Pancreas (tissue), 10 donors: ENCODE results near the gene ANKRD28. TPM values are rescaled to one million over a fixed set of nuclear protein-coding genes. Genes with fewer than 3 reads are reported as not detected.

ENCODE experiments used
- ATAC-seq, 4 donors: fragments of 200-7000 bp; cut with Tn5 transposase; one replicate each; pipeline versions ENCODE4 v1.8.0 to v1.9.1; 2020; ENCODE audit warnings: mild to moderate bottlenecking in 4 of 4, moderate library complexity in 4 of 4
- DNase-seq, 6 donors: peaks; one replicate each; pipeline ENCODE4 v3.0.0-alpha.2; 2020
- FAIRE-seq: peaks from 2 replicates; lab custom pipeline; 2012; peaks lifted over from hg19 to GRCh38; lab: Jason Lieb, UNC
- H3K27ac ChIP-seq, 4 donors: fragments of 200-600 bp; sonication (generic); 1 replicate in 3 of 4; 2 replicates in 1 of 4; pipeline versions ENCODE4 v1.5.0 to v1.8.0; 2020
- H3K27me3 ChIP-seq, 4 donors: fragments of 200-600 bp; one replicate each; pipeline ENCODE4 v1.8.0; 2021
- H3K36me3 ChIP-seq, 3 donors: fragments of 200-600 bp; sonication (generic) in 1 of 3; one replicate each; pipeline versions ENCODE4 v1.5.0 to v1.8.0; 2020 to 2021
- H3K4me1 ChIP-seq, 3 donors: fragments of 200-600 bp; one replicate each; pipeline ENCODE4 v1.8.0; 2021
- H3K4me3 ChIP-seq, 4 donors: fragments of 200-600 bp; sonication (generic) in 2 of 4; one replicate each; pipeline versions ENCODE4 v1.5.0 to v1.8.0; 2020 to 2021
- H3K9me3 ChIP-seq, 4 donors: fragments of 200-600 bp; one replicate each; pipeline ENCODE4 v1.8.0; 2021
- WGBS, 2 donors: extraction: QIAGEN DNeasy Blood & Tissue Kit; methylation state at CpG; one replicate each; pipeline ENCODE4 v1.1.7; 2013; 5-methylcytosine and 5-hydroxymethylcytosine counted together
- intact Hi-C, 3 donors: fragments of 100-400 bp; cut with DNase I; formaldehyde crosslinking; loops; one replicate each; pipeline versions ENCODE4 v1.11.1 to v1.14.2; 2022
- polyA plus RNA-seq, 2 donors: library from polyadenylated mRNA; stranded (reverse); fragments of 200-250 nt; gene quantifications; one replicate each; pipeline ENCODE4 v1.2.3, GENCODE V29; 2013
- total RNA-seq, 6 donors: library from RNA; stranded (reverse); fragmentation: NEBNext Ultra II Directional in 4 of 6; extraction: Animal tissue kit (Norgen Biotek cat#: 25700) in 4 of 6; gene quantifications; one replicate each; pipeline versions ENCODE4 v1.2.1 to v1.2.4, GENCODE V29; 2021 to 2023
- TF ChIP-seq, protein P1 (sequence below), 4 donors: fragments of 200-600 bp; sonication (generic) in 3 of 4; IDR thresholded peaks; one replicate each; pipeline versions ENCODE4 v1.5.0 to v1.8.0; 2021; ENCODE audit warnings: antibody characterized with exemption in 4 of 4
- donor health status: healthy with polysubstance abuse.
- donor health status: DM: no; HTN: no; CAD: no; lungs with moderate emphysema.
- donor health status: DM: no; HTN: no; CAD: no.
- donor health status: control.
- donor health status: control.
- donor health status: Bipolar disorder and iron deficiency.
- donor health status: DM: yes; HTN: yes; CAD: no.
- donor health status: DM: no; HTN: no; CAD: no.
- donor health status: DM: no; HTN: no; CAD: no.
- donor health status: DM: yes; HTN: yes; CAD: no.

ANKRD28 gene
- total and polyA plus RNA-seq, 8 donors, result 9.5 to 40.5 (median 29.6) TPM

DNA sequence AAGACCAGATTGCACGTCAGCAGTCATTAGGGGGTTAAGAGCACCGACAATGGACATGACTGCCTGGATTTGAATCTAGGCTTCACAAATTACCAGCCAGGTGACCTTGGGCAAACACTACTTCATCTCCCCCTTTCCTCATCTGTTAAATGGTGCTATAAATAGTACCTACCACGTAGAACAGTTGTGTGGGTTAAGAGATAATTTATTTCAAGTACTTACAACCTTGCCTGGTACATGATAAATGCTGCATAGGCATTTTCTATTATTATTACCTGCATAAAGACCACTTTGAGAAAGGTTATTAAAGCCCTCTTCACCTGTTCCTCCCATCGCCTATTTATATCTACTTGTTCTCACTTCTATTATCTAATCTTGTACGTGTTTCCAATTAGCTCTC, 131.5 kb downstream of the ANKRD28 start:
- FAIRE-seq (no peak), DNase-seq (no peak), ATAC-seq (no peak)
- peaks cover 0 to 3% (median 0%) of the 10 kb centered on the region in 3 donors for H3K4me1 ChIP-seq
- H3K9me3 ChIP-seq, result no peaks in the 10 kb centered on the region
- 63 to 66% methylated on average over 5 of the region's 5 CpGs for WGBS, 2 donors
- TF ChIP-seq, protein P1, sequence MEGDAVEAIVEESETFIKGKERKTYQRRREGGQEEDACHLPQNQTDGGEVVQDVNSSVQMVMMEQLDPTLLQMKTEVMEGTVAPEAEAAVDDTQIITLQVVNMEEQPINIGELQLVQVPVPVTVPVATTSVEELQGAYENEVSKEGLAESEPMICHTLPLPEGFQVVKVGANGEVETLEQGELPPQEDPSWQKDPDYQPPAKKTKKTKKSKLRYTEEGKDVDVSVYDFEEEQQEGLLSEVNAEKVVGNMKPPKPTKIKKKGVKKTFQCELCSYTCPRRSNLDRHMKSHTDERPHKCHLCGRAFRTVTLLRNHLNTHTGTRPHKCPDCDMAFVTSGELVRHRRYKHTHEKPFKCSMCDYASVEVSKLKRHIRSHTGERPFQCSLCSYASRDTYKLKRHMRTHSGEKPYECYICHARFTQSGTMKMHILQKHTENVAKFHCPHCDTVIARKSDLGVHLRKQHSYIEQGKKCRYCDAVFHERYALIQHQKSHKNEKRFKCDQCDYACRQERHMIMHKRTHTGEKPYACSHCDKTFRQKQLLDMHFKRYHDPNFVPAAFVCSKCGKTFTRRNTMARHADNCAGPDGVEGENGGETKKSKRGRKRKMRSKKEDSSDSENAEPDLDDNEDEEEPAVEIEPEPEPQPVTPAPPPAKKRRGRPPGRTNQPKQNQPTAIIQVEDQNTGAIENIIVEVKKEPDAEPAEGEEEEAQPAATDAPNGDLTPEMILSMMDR (IDR thresholded peaks at IDR 0.05), result no peak
- peaks cover 0 to 14% (median 3%) of the 10 kb centered on the region in 3 donors for H3K36me3 ChIP-seq
- no peaks in the 10 kb centered on the region for H3K27me3 ChIP-seq
- no peak overlapping the region for H3K27ac ChIP-seq
- H3K4me3 ChIP-seq, result no peak overlapping the region
- intact Hi-C loops, result no loop called here

DNA sequence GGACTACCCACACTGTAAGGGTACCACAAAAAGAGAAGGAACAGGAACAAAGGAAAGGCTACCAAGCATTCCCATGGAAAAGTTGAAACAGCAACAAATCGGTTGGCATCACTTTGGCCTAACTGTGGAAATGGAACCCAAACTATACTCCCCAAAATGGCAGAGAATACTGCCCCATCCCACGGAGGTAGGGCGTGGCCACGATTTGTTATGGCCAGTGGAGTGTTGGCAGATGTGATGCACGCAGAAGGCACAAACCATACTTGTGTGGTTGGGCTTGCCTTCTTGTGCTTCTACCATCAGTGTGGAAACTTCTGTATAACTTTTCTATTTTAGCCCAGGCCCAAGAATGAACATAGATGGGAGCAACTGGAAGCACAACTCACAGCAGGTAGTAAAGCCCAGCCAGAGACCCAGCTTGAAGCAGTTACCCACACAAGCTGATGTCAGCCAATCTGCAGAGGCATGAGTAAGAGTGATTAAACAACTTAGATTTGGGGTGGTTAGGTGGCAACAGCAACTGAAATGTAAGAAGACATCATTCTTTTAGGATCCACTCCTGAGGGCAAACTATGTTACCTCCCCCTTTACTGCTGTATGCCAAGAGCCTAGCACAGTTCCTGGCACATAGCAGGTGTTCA, 132.1 kb downstream of the ANKRD28 start:
- DNase-seq (no peak), ATAC-seq (no peak), FAIRE-seq (no peak)
- intact Hi-C loops, result no loop called here
- no peaks in the 10 kb centered on the region for H3K27me3 ChIP-seq
- H3K27ac ChIP-seq, result no peak overlapping the region
- H3K9me3 ChIP-seq, result no peaks in the 10 kb centered on the region
- TF ChIP-seq, protein P1 (IDR thresholded peaks at IDR 0.05), result no peak
- peaks cover 0 to 10% (median 3%) of the 10 kb centered on the region in 3 donors for H3K36me3 ChIP-seq
- no peak overlapping the region for H3K4me3 ChIP-seq
- H3K4me1 ChIP-seq, result peaks cover 0 to 3% (median 0%) of the 10 kb centered on the region in 3 donors
- 95 to 96% methylated on average over 5 of the region's 5 CpGs for WGBS, 2 donors

DNA sequence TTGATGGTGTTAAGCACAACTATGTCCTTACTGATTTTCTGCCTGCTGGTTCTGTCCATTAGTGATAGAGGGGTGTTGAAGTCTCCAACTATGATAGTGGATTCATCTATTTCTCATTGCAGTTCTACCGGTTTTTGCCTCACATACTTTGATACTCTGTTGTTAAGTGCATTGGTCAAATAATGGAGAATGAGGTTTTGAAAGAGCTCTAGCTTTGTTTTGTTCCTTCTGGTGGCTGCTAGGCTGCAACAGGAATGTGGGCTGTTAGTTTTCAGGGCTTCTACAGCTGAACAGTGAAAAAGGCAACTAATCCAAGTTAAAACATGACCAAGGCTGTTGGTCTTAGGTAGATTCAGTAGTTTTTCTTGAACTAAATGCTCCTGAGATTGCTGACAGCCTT, 133.6 kb downstream of the ANKRD28 start:
- TF ChIP-seq, protein P1 (IDR thresholded peaks at IDR 0.05), result no peak
- FAIRE-seq, result no peak
- H3K4me3 ChIP-seq, result no peak overlapping the region
- intact Hi-C loops, result no loop called here
- no peaks in the 10 kb centered on the region for H3K27me3 ChIP-seq
- H3K4me1 ChIP-seq, result peaks cover 0 to 3% (median 0%) of the 10 kb centered on the region in 3 donors
- H3K27ac ChIP-seq, result no peak overlapping the region
- WGBS, 2 donors, result 86 to 91% methylated on average over 1 of the region's 1 CpG
- no peak for ATAC-seq
- no peaks in the 10 kb centered on the region for H3K9me3 ChIP-seq
- DNase-seq, result no peak
- no peaks in the 10 kb centered on the region for H3K36me3 ChIP-seq

DNA sequence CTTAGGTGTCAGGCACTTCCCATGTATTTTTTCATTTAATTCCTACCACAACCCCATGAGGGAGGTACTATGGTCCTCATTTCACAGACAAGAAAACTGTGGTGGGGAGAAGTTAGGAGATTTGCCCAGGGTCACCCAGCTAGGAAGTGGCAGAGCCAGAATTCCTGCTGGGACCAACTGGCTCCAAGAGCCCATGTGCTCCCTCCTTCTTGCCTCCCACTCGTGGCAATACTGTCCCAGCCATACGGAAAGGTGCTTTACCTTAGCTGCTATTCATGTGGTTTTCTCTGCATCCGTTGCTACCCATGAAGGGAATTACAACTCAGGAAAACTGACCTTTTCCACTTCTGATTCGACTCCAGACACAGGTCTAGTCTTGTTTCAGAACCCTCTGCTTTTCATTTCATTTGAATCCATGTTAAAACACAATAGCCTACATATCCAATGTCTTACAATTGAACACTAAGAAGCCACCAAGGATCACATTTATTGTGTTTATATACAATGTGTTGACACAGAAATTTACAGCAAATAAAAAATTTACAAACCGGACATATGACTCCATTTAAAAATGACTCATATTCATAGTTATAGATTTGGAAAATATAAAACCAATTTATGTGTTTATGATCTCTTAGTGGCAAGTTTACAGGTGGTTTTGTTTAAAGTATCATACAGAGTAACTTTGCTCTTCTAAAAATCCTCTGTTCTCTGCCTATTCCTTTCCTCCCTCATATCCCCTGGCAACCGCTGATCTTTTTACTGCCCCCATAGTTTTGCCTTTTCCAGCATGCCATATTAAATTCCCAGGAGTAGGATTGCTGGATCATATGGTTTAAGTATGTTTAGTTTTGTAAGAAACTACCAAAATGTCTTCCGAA, 137.5 kb downstream of the ANKRD28 start:
- Histone ChIP-seq H3K9me3 (no peaks in the 10 kb centered on the region), H3K27ac (no peak overlapping the region), H3K36me3 (no peaks in the 10 kb centered on the region), H3K4me1 (no peaks in the 10 kb centered on the region), H3K4me3 (no peak overlapping the region), H3K27me3 (no peaks in the 10 kb centered on the region)
- TF ChIP-seq, protein P1 (IDR thresholded peaks at IDR 0.05), result no peak
- FAIRE-seq (no peak), ATAC-seq (no peak), DNase-seq (no peak)
- 76 to 97% methylated on average over 7 of the region's 7 CpGs for WGBS, 2 donors
- intact Hi-C loops, result no loop called here
